Activated CD8-positive, alpha-beta memory T cell treated with anti-CD3 and anti-CD28 coated beads for 1 hour (primary cell): ENCODE measurements around the gene NTM.

ENCODE experiments used
- DNase-seq, 2 donors: peaks; one replicate each; pipeline ENCODE4 v3.0.0-alpha.2; 2020; ENCODE audit warnings: low read depth in 1 of 2; ENCODE audit errors: extremely low read depth in 1 of 2

The NTM gene

DNA sequence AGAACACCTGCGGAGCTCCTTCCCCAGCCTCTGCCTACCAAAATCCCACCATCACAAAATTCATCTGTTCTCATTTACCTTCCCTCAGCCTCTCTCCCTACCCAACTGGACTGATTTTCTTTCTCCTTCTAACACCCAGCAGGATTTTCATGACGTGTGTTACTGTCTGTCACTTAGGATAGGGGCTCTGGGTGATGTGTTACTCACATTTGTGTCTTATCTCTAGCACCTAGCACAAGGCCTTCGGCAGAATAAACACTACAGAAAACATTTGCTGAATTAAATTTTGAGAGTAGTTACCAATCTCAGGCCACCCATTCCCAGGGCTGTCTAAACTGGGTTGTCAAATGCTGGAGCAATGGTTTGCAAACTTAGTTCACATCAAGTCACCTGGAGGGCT lies 88.0 kb downstream of the NTM start:
- no peak for DNase-seq

DNA sequence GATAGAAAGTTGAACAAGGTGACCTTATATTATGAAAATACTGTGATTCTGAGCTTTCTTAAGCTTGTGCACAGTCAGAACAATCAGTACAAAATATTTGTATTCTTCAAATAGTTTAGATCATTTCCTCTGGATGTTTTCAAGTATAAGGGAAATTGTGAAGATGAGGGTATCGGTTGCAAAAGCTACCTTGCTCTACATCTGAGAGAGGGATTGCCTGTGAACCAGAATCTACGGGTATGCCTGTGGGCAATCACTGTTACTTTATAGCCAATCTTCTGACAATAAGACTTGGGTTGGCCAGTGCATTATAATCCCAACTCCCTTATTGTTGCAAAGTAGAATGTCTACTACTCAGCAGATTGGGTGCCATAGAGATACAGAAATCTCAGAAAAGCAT lies 90.5 kb downstream of the NTM start:
- DNase-seq, result no peak

DNA sequence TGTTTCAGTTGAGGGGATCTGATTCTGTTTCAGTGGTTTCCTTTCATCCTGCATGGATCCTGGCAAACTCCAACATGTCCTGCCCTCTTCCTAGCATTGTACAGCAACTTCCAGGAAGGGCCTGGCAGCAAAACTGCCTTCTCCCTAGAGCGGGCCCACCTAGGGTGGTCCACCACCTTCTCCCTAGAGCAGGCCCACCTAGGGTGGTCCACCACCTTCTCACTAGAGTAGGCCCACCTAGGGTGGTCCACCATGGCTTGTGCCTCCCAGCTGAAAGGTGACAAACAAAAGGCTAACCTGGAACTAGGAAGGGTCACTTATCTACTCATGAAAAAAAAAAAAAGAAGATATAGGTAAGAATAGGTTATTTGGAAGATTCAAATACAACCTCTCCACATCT lies 92.2 kb downstream of the NTM start:
- no peak for DNase-seq

DNA sequence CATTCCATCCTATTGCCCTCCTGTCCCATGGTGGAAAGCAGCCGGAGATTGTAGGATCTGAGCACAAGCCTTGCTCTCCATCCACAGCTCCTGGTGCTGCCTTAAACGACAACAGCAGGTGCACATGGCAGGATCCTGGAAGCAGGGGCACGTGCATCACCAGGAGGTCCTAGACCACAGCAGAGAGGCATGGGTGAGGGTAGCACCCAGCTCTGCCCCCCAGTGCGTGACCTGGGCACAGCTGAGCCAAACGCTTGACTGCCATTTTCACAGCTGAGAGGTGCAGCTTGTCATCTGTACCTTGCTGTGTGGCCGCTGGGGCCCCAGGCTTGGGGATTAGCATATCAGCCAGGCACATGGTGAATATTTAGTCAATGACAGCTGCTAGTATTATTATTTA lies 92.7 kb downstream of the NTM start:
- DNase-seq, result no peak

DNA sequence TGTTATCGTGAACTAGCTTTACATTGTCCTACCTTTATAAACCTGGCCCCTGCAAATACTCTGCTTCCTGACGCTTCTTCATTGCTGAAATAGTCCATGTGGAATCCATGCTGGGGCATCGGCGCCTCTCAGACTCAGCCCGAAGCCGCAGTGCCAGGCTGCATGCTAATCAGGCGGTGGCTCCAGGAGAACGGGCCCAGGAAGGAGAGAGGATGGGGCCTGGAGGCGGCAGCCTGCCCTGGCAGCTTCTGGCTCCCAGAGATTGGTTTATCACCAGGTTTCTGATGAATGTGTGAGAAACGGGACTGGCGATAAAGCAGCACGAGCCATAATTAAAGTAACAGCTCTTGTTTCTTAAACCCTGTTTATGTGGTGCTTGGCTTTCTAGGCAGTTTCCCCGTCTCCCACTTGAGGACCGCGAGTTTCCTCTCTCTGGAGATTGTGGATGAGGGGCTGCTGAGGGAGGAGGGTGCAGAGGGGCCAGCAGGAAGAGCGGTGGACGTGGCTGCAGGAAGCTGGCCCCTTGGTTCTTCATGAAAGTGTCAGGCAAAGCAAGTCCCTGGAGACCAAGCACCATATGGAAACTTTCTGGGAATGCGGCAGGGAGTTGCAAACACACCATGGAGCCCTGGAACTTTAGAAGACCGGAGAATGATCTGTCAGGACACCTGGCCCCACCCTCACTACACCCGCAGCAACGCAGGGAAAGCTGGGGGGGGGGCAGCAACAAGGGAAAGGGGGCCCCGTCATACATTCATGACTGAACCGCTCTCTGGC lies 93.4 kb downstream of the NTM start:
- DNase-seq, result no peak

DNA sequence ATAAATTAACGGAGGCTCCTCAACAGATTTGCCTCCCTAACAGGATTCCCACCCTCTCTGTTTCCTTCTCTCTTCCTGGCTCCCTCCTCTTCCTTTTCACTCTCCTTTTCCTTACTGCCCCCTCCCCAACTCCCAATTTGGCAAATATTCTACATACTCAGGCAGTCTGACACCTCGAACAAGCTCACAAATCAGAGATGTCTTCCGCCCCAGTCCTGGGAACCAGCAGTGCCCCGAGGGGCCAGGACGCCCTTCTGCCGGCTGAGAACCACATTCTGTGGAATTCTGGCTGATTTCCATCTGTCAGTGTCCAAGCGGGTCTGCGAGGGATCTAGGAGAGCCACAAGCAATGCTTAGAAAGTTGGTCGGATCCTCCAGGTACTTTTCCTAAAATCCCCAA lies 94.0 kb downstream of the NTM start:
- DNase-seq, result no peak

DNA sequence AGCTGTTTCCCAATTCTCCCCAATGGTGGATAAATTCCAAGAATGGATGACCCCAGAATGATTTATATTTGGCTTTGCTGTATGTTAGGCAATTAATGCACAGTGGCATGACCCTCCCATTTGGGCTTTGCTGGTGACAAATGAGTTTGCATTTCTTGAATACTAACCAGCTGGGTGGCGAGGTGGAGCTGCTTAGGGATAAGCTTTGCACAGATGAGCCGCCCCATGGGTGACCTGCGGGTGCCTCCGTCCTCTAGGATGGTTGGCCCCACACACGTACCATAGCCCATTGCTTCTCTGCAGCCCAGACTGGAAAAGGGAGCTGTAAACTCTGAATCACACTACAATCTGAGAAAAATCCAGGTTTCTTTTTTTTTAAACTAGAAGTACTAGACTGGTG lies 94.6 kb downstream of the NTM start:
- DNase-seq, result no peak

DNA sequence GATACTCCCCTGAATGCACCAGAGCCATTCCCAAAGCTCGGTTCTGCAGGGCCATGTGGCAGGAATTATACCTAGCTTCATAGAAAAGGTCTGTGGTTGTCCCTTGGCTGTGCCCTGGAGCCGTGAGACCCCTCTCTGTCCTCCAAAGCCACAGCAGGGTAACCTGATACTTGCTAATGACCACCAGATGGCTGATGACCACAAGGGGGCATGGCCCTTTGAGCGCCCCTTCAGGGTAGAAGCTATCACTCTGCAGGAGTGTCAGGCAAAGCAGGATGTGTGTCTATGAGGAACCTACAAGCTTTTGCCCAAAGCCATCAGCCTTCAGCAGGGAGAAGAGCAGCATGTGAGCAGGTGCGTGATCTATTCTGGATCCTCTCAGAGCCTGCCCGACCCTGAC lies 95.3 kb downstream of the NTM start:
- DNase-seq, result no peak

DNA sequence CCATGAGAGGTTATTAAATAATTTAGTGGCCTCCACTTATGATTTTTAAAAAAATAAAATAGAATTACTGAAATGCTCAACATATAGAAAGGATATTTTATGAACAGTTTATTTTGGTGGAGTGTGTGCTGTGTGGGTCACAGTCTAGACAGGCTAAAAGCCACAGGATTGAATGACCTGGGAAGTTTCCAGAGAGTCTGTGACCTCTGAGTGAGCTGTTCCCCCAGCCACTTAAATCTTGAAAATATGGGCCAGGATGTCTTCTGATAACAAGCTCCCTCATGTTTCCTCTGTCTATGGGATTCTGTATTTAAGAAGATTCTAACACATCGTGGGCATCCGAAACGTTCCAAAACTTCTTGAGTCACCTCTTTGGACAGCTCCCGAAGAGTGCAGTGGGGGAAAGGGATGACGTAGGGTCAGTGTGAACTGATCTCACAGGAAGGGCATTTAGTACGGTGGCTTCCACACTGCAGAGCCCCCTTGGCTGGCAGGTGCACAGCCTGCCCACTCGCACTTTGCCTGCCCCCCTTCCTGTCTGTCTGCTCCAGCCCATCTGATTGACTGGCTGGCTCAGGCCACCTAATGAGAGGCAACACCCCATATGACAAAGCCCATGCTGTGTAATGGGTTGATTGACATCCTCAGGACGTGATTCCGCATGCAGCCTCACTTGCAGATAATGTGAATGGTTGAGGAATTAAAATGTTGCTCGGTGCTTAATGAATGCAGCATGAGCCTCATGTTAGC lies 97.4 kb downstream of the NTM start:
- no peak for DNase-seq

DNA sequence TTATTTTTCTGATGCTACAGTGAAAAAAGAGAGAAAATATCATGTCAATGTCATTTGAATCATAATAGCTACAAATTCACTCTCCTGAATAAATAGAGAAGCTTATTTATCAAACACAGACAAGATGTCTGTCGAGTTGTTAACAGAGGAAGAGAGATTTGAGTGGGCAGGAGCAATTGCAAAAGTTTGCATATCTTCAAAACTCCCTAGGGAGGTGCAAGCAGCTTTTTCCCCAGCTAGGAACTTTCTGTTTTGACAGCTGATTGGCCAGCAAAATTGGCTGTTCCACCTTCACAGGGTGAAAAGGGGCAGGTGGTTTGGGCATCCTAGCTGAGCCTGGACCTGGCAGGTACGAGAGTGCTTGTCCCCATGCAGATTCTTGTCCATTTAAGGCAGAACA lies 98.2 kb downstream of the NTM start:
- no peak for DNase-seq

DNA sequence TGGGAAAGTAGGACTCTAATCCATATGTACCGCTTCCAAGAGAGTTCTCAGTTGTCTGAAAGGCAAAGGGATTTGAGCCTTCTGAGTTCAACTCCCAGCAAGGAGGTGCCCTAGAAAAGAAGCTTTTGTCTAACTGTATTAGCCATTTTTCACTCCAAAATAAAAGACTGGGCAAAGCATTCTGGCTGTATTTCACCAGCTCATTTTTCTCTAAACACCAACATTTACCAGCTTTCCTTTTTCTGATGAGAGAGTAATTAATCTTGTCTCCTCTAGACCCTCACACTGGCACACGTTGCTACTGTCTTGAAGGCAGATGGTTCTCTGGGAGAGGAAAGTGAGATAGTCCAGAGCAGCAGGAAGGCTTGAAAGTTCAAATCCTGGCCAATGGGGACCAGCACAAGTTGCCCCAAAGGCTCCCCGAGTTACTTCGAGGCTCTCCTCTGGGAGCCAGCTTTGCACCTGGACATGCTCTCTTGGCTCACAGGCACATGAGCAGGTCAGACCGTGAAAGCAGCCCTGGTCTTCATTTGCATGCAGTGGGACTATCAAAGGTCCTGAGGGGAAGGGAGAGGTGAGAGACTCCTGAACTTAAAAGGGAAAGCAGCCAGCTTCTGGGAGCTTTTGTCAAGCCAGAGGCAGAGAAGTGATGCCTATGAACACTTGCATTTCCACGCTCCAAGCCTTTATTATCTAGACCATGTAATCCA lies 100.0 kb downstream of the NTM start:
- no peak for DNase-seq

DNA sequence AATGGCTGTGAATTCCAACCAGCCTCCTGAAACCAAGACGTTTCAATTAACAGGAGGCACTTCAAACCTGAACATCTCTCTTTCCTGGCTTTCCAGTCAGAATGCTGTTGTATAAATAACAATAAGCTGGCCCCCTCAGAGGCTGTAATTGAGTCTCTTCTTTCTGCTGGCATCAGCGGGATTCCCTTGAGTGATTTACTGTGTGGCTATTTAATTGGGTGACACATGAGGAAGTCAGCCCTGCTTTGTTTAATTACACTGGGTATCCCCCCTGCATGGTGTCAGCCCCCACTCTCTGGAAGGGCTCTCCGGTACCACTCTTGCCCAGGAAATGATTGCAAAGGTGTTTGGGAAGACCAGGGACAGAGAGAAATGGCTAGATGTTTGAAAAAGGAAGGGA lies 101.6 kb downstream of the NTM start:
- no peak for DNase-seq

DNA sequence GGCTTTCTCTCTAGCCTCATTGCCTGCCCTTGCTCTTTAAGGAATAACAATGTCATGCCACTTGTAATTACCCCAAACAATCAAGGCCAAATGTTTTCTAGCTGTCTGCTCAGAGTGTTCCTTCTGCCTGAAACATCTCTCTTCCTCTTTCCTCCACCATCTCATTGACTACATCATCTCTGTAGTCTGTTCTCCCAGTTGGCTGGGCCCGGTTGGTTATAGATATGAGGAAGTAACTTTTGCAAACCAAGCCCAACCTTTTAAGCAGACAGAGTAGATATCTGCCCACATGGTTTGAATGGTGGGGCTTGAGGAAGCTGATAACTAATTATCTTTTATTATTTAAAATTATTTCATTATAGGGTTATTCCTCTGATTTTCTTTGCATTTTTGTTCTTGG lies 104.5 kb downstream of the NTM start:
- DNase-seq, result no peak

DNA sequence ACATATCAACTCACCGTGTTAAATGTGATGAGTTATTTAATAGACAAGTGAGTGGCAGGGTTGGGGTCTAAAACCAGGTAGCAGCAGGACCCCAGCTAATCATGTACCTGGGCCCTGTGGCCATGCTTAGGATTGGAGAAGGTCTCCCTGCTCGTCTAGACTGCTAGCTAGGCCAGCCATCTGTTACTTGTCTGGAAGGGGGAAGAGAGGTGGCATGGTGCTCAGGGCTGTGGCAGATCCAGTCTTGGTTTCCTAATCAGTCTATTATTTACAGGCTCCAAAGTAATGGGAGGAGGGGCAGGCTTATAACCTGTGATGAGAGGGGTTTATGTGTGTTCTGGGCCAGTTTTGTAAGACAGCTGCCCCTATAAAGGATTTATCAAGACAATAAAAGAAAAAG lies 105.9 kb downstream of the NTM start:
- no peak for DNase-seq

DNA sequence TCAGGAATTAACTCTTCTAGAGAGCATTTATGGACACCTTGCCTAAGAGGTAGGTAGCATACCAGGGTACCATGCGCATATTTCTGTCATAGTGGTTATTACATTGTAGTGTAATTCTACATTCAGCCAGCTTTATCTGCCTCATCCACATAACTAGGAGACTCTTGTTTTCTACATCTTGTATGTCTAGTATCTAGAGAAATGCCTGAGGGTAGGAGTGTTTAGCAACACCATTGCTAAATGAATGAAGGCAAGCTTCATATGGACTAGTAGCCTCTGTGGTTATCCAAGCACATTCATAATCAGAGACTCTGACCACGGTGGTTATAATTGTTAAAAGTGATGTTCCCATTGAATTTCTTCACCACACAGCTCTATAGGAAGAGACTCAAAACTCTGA lies 107.9 kb downstream of the NTM start:
- DNase-seq, result no peak

DNA sequence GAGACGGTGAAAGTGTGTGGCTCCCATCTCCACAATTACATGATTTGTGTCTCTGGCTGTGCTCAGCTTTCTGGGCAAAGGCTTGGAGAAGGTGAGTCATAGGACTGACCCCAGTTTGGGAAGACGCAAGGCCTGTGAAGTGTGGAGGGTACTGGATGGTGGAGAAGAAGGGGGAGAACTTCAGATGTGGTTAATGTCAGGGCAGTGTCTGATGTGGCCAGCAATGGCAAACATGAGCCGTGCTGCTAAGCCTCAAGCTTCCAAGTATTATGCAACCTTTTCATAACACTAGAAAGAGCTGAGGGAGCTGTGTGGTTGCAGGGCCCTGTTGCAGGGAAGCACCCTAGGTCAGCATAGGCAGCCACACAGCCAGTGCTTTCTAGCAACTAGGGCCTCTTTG lies 110.9 kb downstream of the NTM start:
- no peak for DNase-seq

DNA sequence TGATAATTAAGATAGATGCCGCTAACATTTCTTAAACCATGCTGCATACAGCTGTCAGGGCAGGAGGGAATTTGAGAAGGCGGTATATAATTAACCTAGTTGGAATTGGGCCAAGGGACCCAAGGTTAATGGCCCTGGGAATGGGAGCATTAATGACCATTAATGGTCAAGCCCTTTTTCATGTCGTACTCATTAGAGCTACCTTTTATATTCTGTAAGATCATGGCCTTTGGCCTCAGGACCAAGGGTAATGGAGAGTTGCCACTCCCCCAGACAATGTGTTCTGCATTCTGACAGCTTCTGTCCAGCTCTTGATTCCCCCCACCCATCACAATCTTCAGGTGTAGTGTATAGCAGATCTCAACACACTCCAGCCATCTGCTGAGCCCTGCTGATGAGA lies 111.6 kb downstream of the NTM start:
- DNase-seq, result no peak

DNA sequence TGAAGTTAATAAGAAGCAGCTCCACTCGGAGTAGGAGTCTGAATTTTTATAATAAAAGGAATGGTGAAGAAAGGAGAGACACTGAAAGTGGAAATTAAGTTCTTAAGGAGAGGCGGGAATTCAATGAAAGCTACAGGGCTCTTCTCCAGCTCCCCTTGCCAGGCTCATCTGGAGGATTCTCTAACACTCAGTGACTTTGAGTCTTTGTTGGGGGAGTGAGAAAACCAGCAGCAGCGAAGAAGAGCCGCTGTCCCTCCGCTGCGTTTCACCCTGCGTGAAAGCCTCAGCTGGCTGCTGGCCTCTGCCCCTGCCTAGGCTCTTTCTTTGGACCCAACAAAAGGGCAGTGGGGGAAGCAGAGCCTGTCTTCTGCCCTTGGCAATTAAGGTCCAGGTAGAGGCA lies 113.0 kb downstream of the NTM start:
- DNase-seq, result no peak

DNA sequence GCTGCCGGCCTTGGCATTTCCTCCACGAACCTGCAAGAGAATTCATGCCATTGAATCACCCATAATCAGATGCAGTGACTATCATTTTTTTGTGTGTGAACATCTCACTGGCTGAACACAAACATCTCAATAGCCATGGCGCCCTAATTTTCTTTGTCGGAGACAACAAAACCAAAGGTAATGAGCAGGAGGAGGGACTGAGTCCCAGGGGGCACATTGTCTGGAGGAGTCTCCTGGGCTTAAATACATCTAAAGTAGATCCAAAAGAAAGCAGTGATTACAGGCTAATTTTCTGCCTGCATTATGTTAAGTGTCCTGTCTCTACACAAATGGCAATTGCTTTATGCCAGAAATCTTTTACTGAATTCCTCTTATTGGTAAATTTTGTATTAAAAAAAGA lies 113.5 kb downstream of the NTM start:
- no peak for DNase-seq

DNA sequence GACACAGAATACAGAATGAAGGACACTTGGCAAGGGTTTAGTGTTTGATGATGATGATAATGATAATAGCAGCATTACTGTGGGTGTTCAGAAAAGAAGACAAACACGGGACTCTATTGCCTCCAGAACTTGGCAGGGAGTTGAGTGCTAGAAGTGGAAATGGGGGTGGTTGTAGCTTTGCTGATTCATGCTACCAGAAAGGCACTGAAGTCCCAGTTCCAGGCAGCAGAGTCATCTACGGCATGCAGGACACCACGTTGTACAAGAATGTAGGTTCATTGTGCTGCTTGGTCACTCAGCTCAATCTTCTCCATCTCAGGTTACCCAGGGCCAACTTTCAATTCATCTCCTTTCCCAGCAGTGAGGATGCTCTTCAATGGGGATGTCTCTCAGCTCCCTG lies 115.7 kb downstream of the NTM start:
- DNase-seq, result no peak

DNA sequence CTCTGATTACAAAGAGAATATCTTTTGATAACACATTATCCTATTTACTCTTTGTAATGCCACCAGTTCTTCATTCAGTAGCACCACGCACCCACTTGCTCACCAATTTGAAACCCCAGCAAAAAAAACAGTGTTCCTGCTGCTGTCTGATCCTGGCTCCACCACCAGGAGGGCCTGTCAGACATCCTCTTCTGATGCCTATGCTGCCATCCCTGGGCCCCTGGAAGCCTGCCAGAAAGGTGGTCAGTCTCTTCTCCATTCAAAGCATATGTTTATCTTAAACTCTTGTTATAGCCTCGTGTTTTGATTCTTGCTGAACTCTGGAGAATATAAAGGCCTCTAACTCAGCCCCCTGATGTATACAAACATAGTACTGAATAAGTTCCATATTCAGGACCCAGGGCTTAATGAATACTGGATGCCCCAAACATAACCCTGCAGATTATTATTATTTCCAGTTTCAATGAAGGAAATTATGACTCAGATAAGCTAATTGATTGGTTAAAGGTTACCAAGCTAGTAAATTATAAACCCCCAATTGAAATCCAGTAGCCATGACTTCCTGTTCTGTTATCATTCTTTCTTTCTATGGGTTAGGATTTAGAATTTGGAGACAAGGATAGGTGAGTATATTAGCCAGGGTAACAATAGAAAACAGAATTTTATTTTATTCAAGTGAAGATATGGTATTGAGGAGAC lies 116.7 kb downstream of the NTM start:
- no peak for DNase-seq
